NT2/D1 (cell line): ENCODE measurements around the gene WRNIP1.

Source experiments
- DNase-seq: peaks from one replicate; pipeline ENCODE4 v3.0.0-alpha.2; 2011; ENCODE audit warnings: low read depth, low spot score
- H3K27me3 ChIP-seq: 2 replicates; pipeline ENCODE4 v1.6.0; 2011; ENCODE audit warnings: mild to moderate bottlenecking; ENCODE audit not compliant: insufficient read length, insufficient read depth
- H3K36me3 ChIP-seq: 2 replicates; pipeline ENCODE4 v1.6.1; 2011; ENCODE audit warnings: mild to moderate bottlenecking, low read length, mixed read lengths; ENCODE audit not compliant: insufficient read depth, insufficient read length
- H3K4me1 ChIP-seq: 2 replicates; pipeline ENCODE4 v1.5.1; 2011; ENCODE audit not compliant: insufficient read depth, insufficient read length
- H3K4me3 ChIP-seq: 2 replicates; pipeline ENCODE4 v1.5.1; 2011; ENCODE audit warnings: low read depth; ENCODE audit not compliant: insufficient read length
- H3K9ac ChIP-seq: 2 replicates; pipeline ENCODE4 v1.6.0; 2011; ENCODE audit warnings: low read depth; ENCODE audit not compliant: insufficient read length
- H3K9me3 ChIP-seq: 2 replicates; pipeline ENCODE4 v1.5.1; 2011; ENCODE audit warnings: mild to moderate bottlenecking, low read length; ENCODE audit not compliant: insufficient read depth
- SUZ12 ChIP-seq: IDR thresholded peaks from 2 replicates; pipeline ENCODE4 v1.6.1; 2011; ENCODE audit not compliant: insufficient read length, insufficient read depth; ENCODE audit errors: extremely low read depth
- YY1 ChIP-seq: IDR thresholded peaks from 2 replicates; pipeline ENCODE4 v1.6.1; 2011; ENCODE audit not compliant: insufficient read length, insufficient read depth
- ZNF274 ChIP-seq: IDR thresholded peaks from 2 replicates; pipeline ENCODE4 v1.6.1; 2011; ENCODE audit warnings: mild to moderate bottlenecking, low read depth, low read length

WRNIP1 gene

GRCh38 chr6:2782825-2783187 is 17.6 kb downstream of the WRNIP1 start:
- Histone ChIP-seq H3K9ac (no peak overlapping the region), H3K36me3 (peaks cover 73% of the 10 kb centered on the region)
- TF ChIP-seq YY1 (no peak), SUZ12 (no peak), ZNF274 (no peak)

GRCh38 chr6:2783188-2783963 is 18.2 kb downstream of the WRNIP1 start:
- no peak overlapping the region for H3K9ac ChIP-seq
- no peaks in the 10 kb centered on the region for H3K9me3 ChIP-seq
- DNase-seq, result no peak
- H3K4me1 ChIP-seq, result no peaks in the 10 kb centered on the region
- no peaks in the 10 kb centered on the region for H3K27me3 ChIP-seq
- no peak overlapping the region for H3K4me3 ChIP-seq
- no peak for TF ChIP-seq YY1
- no peak for TF ChIP-seq ZNF274
- TF ChIP-seq SUZ12, result no peak
- peaks cover 71% of the 10 kb centered on the region for H3K36me3 ChIP-seq

More at GRCh38 chr6:2782825-2783187, 17.6 kb downstream of the WRNIP1 start:
- no peak for DNase-seq
- Histone ChIP-seq H3K4me1 (no peaks in the 10 kb centered on the region), H3K9me3 (no peaks in the 10 kb centered on the region), H3K4me3 (no peak overlapping the region), H3K27me3 (no peaks in the 10 kb centered on the region)

GRCh38 chr6:2784061-2784460 is 18.9 kb downstream of the WRNIP1 start:
- Histone ChIP-seq H3K36me3 (peaks cover 64% of the 10 kb centered on the region), H3K4me1 (no peaks in the 10 kb centered on the region), H3K9me3 (no peaks in the 10 kb centered on the region), H3K9ac (no peak overlapping the region), H3K27me3 (no peaks in the 10 kb centered on the region), H3K4me3 (no peak overlapping the region)
- no peak for TF ChIP-seq YY1
- TF ChIP-seq ZNF274, result no peak
- TF ChIP-seq SUZ12, result no peak
- no peak for DNase-seq

- no peaks in the 10 kb centered on the region for H3K9me3 ChIP-seq
- H3K9ac ChIP-seq, result no peak overlapping the region
- H3K36me3 ChIP-seq, result peaks cover 57% of the 10 kb centered on the region
- H3K4me3 ChIP-seq, result no peak overlapping the region
- no peak for TF ChIP-seq ZNF274
- no peak for TF ChIP-seq YY1
- TF ChIP-seq SUZ12, result no peak
- no peak for DNase-seq
- no peaks in the 10 kb centered on the region for H3K4me1 ChIP-seq
- no peaks in the 10 kb centered on the region for H3K27me3 ChIP-seq
These were observed 19.7 kb downstream of the WRNIP1 start for GRCh38 chr6:2784930-2785329.

GRCh38 chr6:2786269-2786668 is 21.1 kb downstream of the WRNIP1 start:
- no peak for TF ChIP-seq SUZ12
- no peak for TF ChIP-seq YY1
- TF ChIP-seq ZNF274, result no peak
- no peaks in the 10 kb centered on the region for H3K9me3 ChIP-seq
- no peaks in the 10 kb centered on the region for H3K27me3 ChIP-seq
- H3K36me3 ChIP-seq, result peaks cover 44% of the 10 kb centered on the region
- DNase-seq, result no peak
- H3K4me3 ChIP-seq, result no peak overlapping the region
- no peak overlapping the region for H3K9ac ChIP-seq
- H3K4me1 ChIP-seq, result no peaks in the 10 kb centered on the region

GRCh38 chr6:2790588-2791449 is 25.6 kb downstream of the WRNIP1 start:
- Histone ChIP-seq H3K9ac (no peak overlapping the region), H3K36me3 (peaks cover 8% of the 10 kb centered on the region), H3K4me3 (no peak overlapping the region), H3K27me3 (no peaks in the 10 kb centered on the region), H3K4me1 (no peaks in the 10 kb centered on the region), H3K9me3 (no peaks in the 10 kb centered on the region)
- no peak for TF ChIP-seq YY1
- no peak for TF ChIP-seq SUZ12
- no peak for TF ChIP-seq ZNF274
- peak; percentile 40 for DNase-seq

- no peak overlapping the region for H3K4me3 ChIP-seq
These were observed 26.3 kb downstream of the WRNIP1 start for GRCh38 chr6:2791450-2791974.

More at GRCh38 chr6:2791450-2791974, 26.3 kb downstream of the WRNIP1 start:
- Histone ChIP-seq H3K9me3 (no peaks in the 10 kb centered on the region), H3K36me3 (peaks cover 5% of the 10 kb centered on the region), H3K27me3 (no peaks in the 10 kb centered on the region), H3K4me1 (no peaks in the 10 kb centered on the region), H3K9ac (no peak overlapping the region)
- DNase-seq, result no peak
- TF ChIP-seq ZNF274, result no peak
- TF ChIP-seq SUZ12, result no peak
- no peak for TF ChIP-seq YY1
